Activated naive CD8-positive, alpha-beta T cell treated with anti-CD3 and anti-CD28 coated beads for 36 hours (primary cell): ENCODE data around the gene PANK1. TPM values are rescaled to one million over a fixed set of nuclear protein-coding genes. Genes with fewer than 3 reads are reported as not detected.

Experiments
- DNase-seq: peaks from one replicate; pipeline ENCODE4 v3.0.0; 2021
- H3K27ac Mint-ChIP-seq: one replicate; pipeline ENCODE4 v1.8.0; 2022; ENCODE audit warnings: mild to moderate bottlenecking, moderate library complexity, mixed read lengths
- H3K27me3 Mint-ChIP-seq: one replicate; pipeline ENCODE4 v1.8.0; 2022; ENCODE audit warnings: mild to moderate bottlenecking, mixed read lengths
- H3K36me3 Mint-ChIP-seq: one replicate; pipeline ENCODE4 v1.8.0; 2021; ENCODE audit warnings: mild to moderate bottlenecking, mixed read lengths
- H3K4me1 Mint-ChIP-seq: one replicate; pipeline ENCODE4 v1.8.0; 2021; ENCODE audit warnings: mixed read lengths
- H3K4me3 Mint-ChIP-seq: one replicate; pipeline ENCODE4 v1.8.0; 2022; ENCODE audit warnings: mild to moderate bottlenecking, moderate library complexity, mixed read lengths
- H3K9me3 Mint-ChIP-seq: one replicate; pipeline ENCODE4 v1.8.0; 2022; ENCODE audit warnings: mixed read lengths
- total RNA-seq, 2 experiments: library from RNA; stranded (reverse); gene quantifications; one replicate each; pipeline ENCODE4 v1.2.3, GENCODE V29; 2021

PANK1 gene
- total RNA-seq, 2 experiments from 2014 or later = 2.0 TPM

- DNase-seq = no peak
- Mint-ChIP-seq H3K4me1 (peaks cover 11% of the 10 kb centered on the region), H3K4me3 (no peak overlapping the region), H3K27me3 (no peaks in the 10 kb centered on the region), H3K27ac (no peak overlapping the region), H3K36me3 (peaks cover 5% of the 10 kb centered on the region), H3K9me3 (peaks cover 4% of the 10 kb centered on the region)
These were observed 29.9 kb downstream of the PANK1 start for GRCh38 chr10:89615112-89615511.

GRCh38 chr10:89613582-89613981 lies 31.5 kb downstream of the PANK1 start:
- no peak for DNase-seq
- H3K36me3 Mint-ChIP-seq = peaks cover 3% of the 10 kb centered on the region
- H3K27ac Mint-ChIP-seq = no peak overlapping the region
- H3K9me3 Mint-ChIP-seq = peaks cover 2% of the 10 kb centered on the region
- H3K4me1 Mint-ChIP-seq = peaks cover 20% of the 10 kb centered on the region
- H3K4me3 Mint-ChIP-seq = no peak overlapping the region
- H3K27me3 Mint-ChIP-seq = no peaks in the 10 kb centered on the region

- H3K9me3 Mint-ChIP-seq = peaks cover 2% of the 10 kb centered on the region
- H3K4me1 Mint-ChIP-seq = peaks cover 20% of the 10 kb centered on the region
- H3K27me3 Mint-ChIP-seq = no peaks in the 10 kb centered on the region
- H3K27ac Mint-ChIP-seq = no peak overlapping the region
- DNase-seq = no peak
- H3K36me3 Mint-ChIP-seq = no peaks in the 10 kb centered on the region
- no peak overlapping the region for H3K4me3 Mint-ChIP-seq
These were observed 33.8 kb downstream of the PANK1 start for GRCh38 chr10:89611282-89611681.

GRCh38 chr10:89609833-89610346 lies 35.2 kb downstream of the PANK1 start:
- peak; percentile 17 for DNase-seq
- Mint-ChIP-seq H3K36me3 (no peaks in the 10 kb centered on the region), H3K4me1 (peaks cover 12% of the 10 kb centered on the region), H3K4me3 (no peak overlapping the region), H3K27ac (peak overlapping the region; percentile 77), H3K9me3 (peaks cover 2% of the 10 kb centered on the region), H3K27me3 (no peaks in the 10 kb centered on the region)

GRCh38 chr10:89604200-89604599 lies 40.8 kb downstream of the PANK1 start:
- H3K4me3 Mint-ChIP-seq = no peak overlapping the region
- no peak overlapping the region for H3K27ac Mint-ChIP-seq
- no peaks in the 10 kb centered on the region for H3K4me1 Mint-ChIP-seq
- H3K9me3 Mint-ChIP-seq = no peaks in the 10 kb centered on the region
- H3K36me3 Mint-ChIP-seq = no peaks in the 10 kb centered on the region
- no peaks in the 10 kb centered on the region for H3K27me3 Mint-ChIP-seq
- no peak for DNase-seq

GRCh38 chr10:89602919-89603318 lies 42.1 kb downstream of the PANK1 start:
- Mint-ChIP-seq H3K4me3 (no peak overlapping the region), H3K9me3 (no peaks in the 10 kb centered on the region), H3K27ac (no peak overlapping the region), H3K4me1 (no peaks in the 10 kb centered on the region), H3K36me3 (no peaks in the 10 kb centered on the region), H3K27me3 (no peaks in the 10 kb centered on the region)
- DNase-seq = no peak

- Mint-ChIP-seq H3K4me3 (no peak overlapping the region), H3K27ac (no peak overlapping the region), H3K27me3 (no peaks in the 10 kb centered on the region), H3K36me3 (no peaks in the 10 kb centered on the region), H3K4me1 (no peaks in the 10 kb centered on the region), H3K9me3 (no peaks in the 10 kb centered on the region)
- no peak for DNase-seq
These were observed 43.2 kb downstream of the PANK1 start for GRCh38 chr10:89601728-89602361.

GRCh38 chr10:89600041-89600440 lies 45.0 kb downstream of the PANK1 start:
- no peaks in the 10 kb centered on the region for H3K27me3 Mint-ChIP-seq
- H3K27ac Mint-ChIP-seq = no peak overlapping the region
- no peak overlapping the region for H3K4me3 Mint-ChIP-seq
- no peaks in the 10 kb centered on the region for H3K36me3 Mint-ChIP-seq
- no peak for DNase-seq
- H3K4me1 Mint-ChIP-seq = no peaks in the 10 kb centered on the region
- H3K9me3 Mint-ChIP-seq = no peaks in the 10 kb centered on the region

- Mint-ChIP-seq H3K9me3 (no peaks in the 10 kb centered on the region), H3K27me3 (no peaks in the 10 kb centered on the region), H3K27ac (no peak overlapping the region), H3K4me1 (peaks cover 6% of the 10 kb centered on the region), H3K4me3 (no peak overlapping the region), H3K36me3 (peaks cover under 1% of the 10 kb centered on the region)
- no peak for DNase-seq
These were observed 52.0 kb downstream of the PANK1 start for GRCh38 chr10:89593043-89593442.

GRCh38 chr10:89592539-89592938 lies 52.5 kb downstream of the PANK1 start:
- Mint-ChIP-seq H3K9me3 (no peaks in the 10 kb centered on the region), H3K27ac (no peak overlapping the region), H3K36me3 (peaks cover 3% of the 10 kb centered on the region), H3K4me1 (peaks cover 6% of the 10 kb centered on the region), H3K27me3 (no peaks in the 10 kb centered on the region), H3K4me3 (no peak overlapping the region)
- no peak for DNase-seq

- no peak overlapping the region for H3K4me3 Mint-ChIP-seq
- H3K27ac Mint-ChIP-seq = no peak overlapping the region
These were observed 53.2 kb downstream of the PANK1 start for GRCh38 chr10:89591796-89592271.

GRCh38 chr10:89591111-89591795 lies 53.8 kb downstream of the PANK1 start:
- Mint-ChIP-seq H3K9me3 (no peaks in the 10 kb centered on the region), H3K4me1 (peaks cover 6% of the 10 kb centered on the region), H3K4me3 (no peak overlapping the region), H3K27me3 (no peaks in the 10 kb centered on the region), H3K27ac (no peak overlapping the region), H3K36me3 (peaks cover 3% of the 10 kb centered on the region)
- DNase-seq = no peak

More at GRCh38 chr10:89591796-89592271, 53.2 kb downstream of the PANK1 start:
- Mint-ChIP-seq H3K9me3 (no peaks in the 10 kb centered on the region), H3K36me3 (peaks cover 3% of the 10 kb centered on the region), H3K4me1 (peaks cover 6% of the 10 kb centered on the region), H3K27me3 (no peaks in the 10 kb centered on the region)
- no peak for DNase-seq

GRCh38 chr10:89590326-89590725 lies 54.7 kb downstream of the PANK1 start:
- Mint-ChIP-seq H3K4me1 (peaks cover 6% of the 10 kb centered on the region), H3K4me3 (no peak overlapping the region), H3K27ac (no peak overlapping the region), H3K27me3 (no peaks in the 10 kb centered on the region), H3K9me3 (no peaks in the 10 kb centered on the region), H3K36me3 (peaks cover 3% of the 10 kb centered on the region)
- DNase-seq = no peak

GRCh38 chr10:89589101-89589720 lies 55.8 kb downstream of the PANK1 start:
- H3K9me3 Mint-ChIP-seq = no peaks in the 10 kb centered on the region
- H3K27ac Mint-ChIP-seq = no peak overlapping the region
- DNase-seq = no peak
- peaks cover 6% of the 10 kb centered on the region for H3K4me1 Mint-ChIP-seq
- no peaks in the 10 kb centered on the region for H3K27me3 Mint-ChIP-seq
- peaks cover 3% of the 10 kb centered on the region for H3K36me3 Mint-ChIP-seq
- H3K4me3 Mint-ChIP-seq = no peak overlapping the region

- Mint-ChIP-seq H3K27me3 (no peaks in the 10 kb centered on the region), H3K27ac (no peak overlapping the region), H3K9me3 (no peaks in the 10 kb centered on the region)
These were observed 56.4 kb downstream of the PANK1 start for GRCh38 chr10:89588671-89589070.

More at GRCh38 chr10:89588671-89589070, 56.4 kb downstream of the PANK1 start:
- no peak for DNase-seq
- Mint-ChIP-seq H3K36me3 (peaks cover 3% of the 10 kb centered on the region), H3K4me1 (peaks cover 6% of the 10 kb centered on the region), H3K4me3 (no peak overlapping the region)
